Measurements from ENCODE around the gene AFM. TPM values are rescaled to one million over a fixed set of nuclear protein-coding genes. Genes with fewer than 3 reads are reported as not detected.
"Not testable (repeated sequence)": the region's sequence is repeated elsewhere in the genome, so short reads cannot be mapped to it uniquely, and the experiment has no call there.

The AFM gene
- total and polyA plus RNA-seq, 2 donors (not counting 1 experiment from before 2014, with no cell fraction given), result not detected

GRCh38 chr4:73541251-73541650, 59.7 kb downstream of the AFM start:
- intact Hi-C loops (cut with micrococcal nuclease), result no loop called here
- Mint-ChIP-seq H3K4me1 (no peaks in the 10 kb centered on the region), H3K9me3 (ENCODE audit: insufficient read depth) (no peaks in the 10 kb centered on the region), H3K27me3 (peaks cover 18% of the 10 kb centered on the region), H3K27ac (no peak overlapping the region), H3K4me3 (no peak overlapping the region)
- Histone ChIP-seq H3K36me3 (replicated peaks in 1 of 2; ENCODE audit: control extremely low read depth in 1 of 2, control insufficient read depth in 1 of 2, extremely low read depth in 1 of 2, insufficient read depth in 2 of 2, low read length in 1 of 2) (no peaks in the 10 kb centered on the region), H3K9me3 (ENCODE audit: control extremely low read depth in 1 of 3, control insufficient read depth in 2 of 3, insufficient read depth in 1 of 3, low read length in 2 of 3) (peaks cover 0 to 3% (median 1%) of the 10 kb centered on the region in 3 donors), H3K4me3 (ENCODE audit: control extremely low read depth in 1 of 5, extremely low read depth in 1 of 5, insufficient read depth in 1 of 5, low read depth in 2 of 5, low read length in 4 of 5) (no peak overlapping the region), H3K27ac (ENCODE audit: low read length in 2 of 2) (no peak overlapping the region), H3K9ac (ENCODE audit: low read length) (no peak overlapping the region), H3K79me2 (ENCODE audit: control insufficient read depth, insufficient read depth, low read length) (no peaks in the 10 kb centered on the region), H2AFZ (ENCODE audit: insufficient read depth, low read depth, low read length, poor library complexity, severe bottlenecking) (no peak overlapping the region), H3K4me1 (ENCODE audit: control insufficient read depth in 2 of 2, insufficient read depth in 2 of 2, low read length in 2 of 2) (no peaks in the 10 kb centered on the region), H3K4me2 (replicated peaks; ENCODE audit: low read depth, low read length, poor library complexity, severe bottlenecking) (no peak overlapping the region), H4K20me1 (ENCODE audit: control insufficient read depth, insufficient read depth, low read length, poor library complexity, severe bottlenecking) (no peaks in the 10 kb centered on the region), H3K27me3 (replicated peaks in 1 of 4; ENCODE audit: control extremely low read depth in 1 of 4, control insufficient read depth in 3 of 4, insufficient read depth in 4 of 4, low read length in 3 of 4) (peaks cover 0 to 3% (median 0%) of the 10 kb centered on the region in 4 experiments)
- no peak for DNase-seq
- CTCF ChIA-PET, result no interaction called here
- no peak for ATAC-seq (ENCODE audit: low read depth)
- POLR2A ChIA-PET, result no interaction called here
- no peak for TF ChIP-seq EZH2 (IDR thresholded peaks at IDR 0.05; ENCODE audit: borderline replicate concordance, insufficient read depth, low read depth, low read length, poor library complexity, severe bottlenecking)
- TF ChIP-seq CTCF (IDR thresholded peaks at IDR 0.05), result no peak
- 67% methylated on average over 2 of the region's 3 CpGs for WGBS (ENCODE audit: insufficient coverage)

- peaks cover 13% of the 10 kb centered on the region for H3K27me3 Mint-ChIP-seq
- H3K4me3 Mint-ChIP-seq, result no peak overlapping the region
- no peak overlapping the region for H3K27ac Mint-ChIP-seq
- peaks cover 0 to 2% (median 0%) of the 10 kb centered on the region in 4 experiments for H3K27me3 ChIP-seq (replicated peaks in 1 of 4; ENCODE audit: control extremely low read depth in 1 of 4, control insufficient read depth in 3 of 4, insufficient read depth in 4 of 4, low read length in 3 of 4)
- CTCF ChIA-PET, result no interaction called here
- POLR2A ChIA-PET, result no interaction called here
- no peak overlapping the region for H3K9ac ChIP-seq (ENCODE audit: low read length)
- H3K4me2 ChIP-seq (replicated peaks; ENCODE audit: low read depth, low read length, poor library complexity, severe bottlenecking), result no peak overlapping the region
- no peak for ATAC-seq (ENCODE audit: low read depth)
- H3K9me3 Mint-ChIP-seq (ENCODE audit: insufficient read depth), result no peaks in the 10 kb centered on the region
- H3K4me1 ChIP-seq (ENCODE audit: control insufficient read depth in 2 of 2, insufficient read depth in 2 of 2, low read length in 2 of 2), result no peaks in the 10 kb centered on the region
- no peak overlapping the region for H2AFZ ChIP-seq (ENCODE audit: insufficient read depth, low read depth, low read length, poor library complexity, severe bottlenecking)
- 100% methylated on average over 2 of the region's 2 CpGs for WGBS (ENCODE audit: insufficient coverage)
- no peaks in the 10 kb centered on the region for H3K4me1 Mint-ChIP-seq
- no peak overlapping the region for H3K4me3 ChIP-seq (ENCODE audit: control extremely low read depth in 1 of 5, extremely low read depth in 1 of 5, insufficient read depth in 1 of 5, low read depth in 2 of 5, low read length in 4 of 5)
- intact Hi-C loops (cut with micrococcal nuclease), result no loop called here
- DNase-seq, result no peak
- TF ChIP-seq CTCF (IDR thresholded peaks at IDR 0.05) (no peak), EZH2 (IDR thresholded peaks at IDR 0.05; ENCODE audit: borderline replicate concordance, insufficient read depth, low read depth, low read length, poor library complexity, severe bottlenecking) (no peak)
- no peak overlapping the region for H3K27ac ChIP-seq (ENCODE audit: low read length in 2 of 2)
- H3K9me3 ChIP-seq (ENCODE audit: control extremely low read depth in 1 of 3, control insufficient read depth in 2 of 3, insufficient read depth in 1 of 3, low read length in 2 of 3), result peaks cover 0 to 3% (median 1%) of the 10 kb centered on the region in 3 donors
- H4K20me1 ChIP-seq (ENCODE audit: control insufficient read depth, insufficient read depth, low read length, poor library complexity, severe bottlenecking), result no peaks in the 10 kb centered on the region
- no peaks in the 10 kb centered on the region for H3K79me2 ChIP-seq (ENCODE audit: control insufficient read depth, insufficient read depth, low read length)
- no peaks in the 10 kb centered on the region for H3K36me3 ChIP-seq (replicated peaks in 1 of 2; ENCODE audit: control extremely low read depth in 1 of 2, control insufficient read depth in 1 of 2, extremely low read depth in 1 of 2, insufficient read depth in 2 of 2, low read length in 1 of 2)
Measured at GRCh38 chr4:73544620-73545019, 63.1 kb downstream of the AFM start.

GRCh38 chr4:73550865-73551264, 69.3 kb downstream of the AFM start:
- H3K27ac ChIP-seq (ENCODE audit: low read length in 2 of 2); H3K9ac ChIP-seq (ENCODE audit: low read length); H3K36me3 ChIP-seq (replicated peaks in 1 of 2; ENCODE audit: control extremely low read depth in 1 of 2, control insufficient read depth in 1 of 2, extremely low read depth in 1 of 2, insufficient read depth in 2 of 2, low read length in 1 of 2); H3K27ac Mint-ChIP-seq; H3K9me3 ChIP-seq (ENCODE audit: control extremely low read depth in 1 of 3, control insufficient read depth in 2 of 3, insufficient read depth in 1 of 3, low read length in 2 of 3); DNase-seq; ATAC-seq (ENCODE audit: low read depth); CTCF ChIA-PET; H3K4me3 Mint-ChIP-seq; H2AFZ ChIP-seq (ENCODE audit: insufficient read depth, low read depth, low read length, poor library complexity, severe bottlenecking); H3K27me3 Mint-ChIP-seq; H4K20me1 ChIP-seq (ENCODE audit: control insufficient read depth, insufficient read depth, low read length, poor library complexity, severe bottlenecking); POLR2A ChIA-PET; H3K27me3 ChIP-seq (replicated peaks in 1 of 4; ENCODE audit: control extremely low read depth in 1 of 4, control insufficient read depth in 3 of 4, insufficient read depth in 4 of 4, low read length in 3 of 4); H3K9me3 Mint-ChIP-seq (ENCODE audit: insufficient read depth); H3K4me3 ChIP-seq (ENCODE audit: control extremely low read depth in 1 of 5, extremely low read depth in 1 of 5, insufficient read depth in 1 of 5, low read depth in 2 of 5, low read length in 4 of 5); intact Hi-C loops (cut with micrococcal nuclease); H3K4me1 ChIP-seq (ENCODE audit: control insufficient read depth in 2 of 2, insufficient read depth in 2 of 2, low read length in 2 of 2); H3K4me2 ChIP-seq (replicated peaks; ENCODE audit: low read depth, low read length, poor library complexity, severe bottlenecking); H3K4me1 Mint-ChIP-seq; H3K79me2 ChIP-seq (ENCODE audit: control insufficient read depth, insufficient read depth, low read length): not testable (repeated sequence)
- WGBS (ENCODE audit: insufficient coverage), result 88% methylated on average over 3 of the region's 11 CpGs
